GM18520 (cell line): ENCODE measurements around the gene DNAJC5G.

Experiments
- ATAC-seq: cut with Tn5 transposase; IDR thresholded peaks from one replicate; pipeline ENCODE4 v1.9.1; 2021; ENCODE audit not compliant: unreplicated experiment

DNAJC5G gene, protein sequence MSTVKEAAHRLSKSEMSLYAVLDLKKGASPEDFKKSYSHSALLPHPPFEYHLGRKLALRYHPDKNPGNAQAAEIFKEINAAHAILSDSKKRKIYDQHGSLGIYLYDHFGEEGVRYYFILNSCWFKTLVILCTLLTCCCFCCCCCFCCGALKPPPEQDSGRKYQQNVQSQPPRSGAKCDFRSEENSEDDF

DNA sequence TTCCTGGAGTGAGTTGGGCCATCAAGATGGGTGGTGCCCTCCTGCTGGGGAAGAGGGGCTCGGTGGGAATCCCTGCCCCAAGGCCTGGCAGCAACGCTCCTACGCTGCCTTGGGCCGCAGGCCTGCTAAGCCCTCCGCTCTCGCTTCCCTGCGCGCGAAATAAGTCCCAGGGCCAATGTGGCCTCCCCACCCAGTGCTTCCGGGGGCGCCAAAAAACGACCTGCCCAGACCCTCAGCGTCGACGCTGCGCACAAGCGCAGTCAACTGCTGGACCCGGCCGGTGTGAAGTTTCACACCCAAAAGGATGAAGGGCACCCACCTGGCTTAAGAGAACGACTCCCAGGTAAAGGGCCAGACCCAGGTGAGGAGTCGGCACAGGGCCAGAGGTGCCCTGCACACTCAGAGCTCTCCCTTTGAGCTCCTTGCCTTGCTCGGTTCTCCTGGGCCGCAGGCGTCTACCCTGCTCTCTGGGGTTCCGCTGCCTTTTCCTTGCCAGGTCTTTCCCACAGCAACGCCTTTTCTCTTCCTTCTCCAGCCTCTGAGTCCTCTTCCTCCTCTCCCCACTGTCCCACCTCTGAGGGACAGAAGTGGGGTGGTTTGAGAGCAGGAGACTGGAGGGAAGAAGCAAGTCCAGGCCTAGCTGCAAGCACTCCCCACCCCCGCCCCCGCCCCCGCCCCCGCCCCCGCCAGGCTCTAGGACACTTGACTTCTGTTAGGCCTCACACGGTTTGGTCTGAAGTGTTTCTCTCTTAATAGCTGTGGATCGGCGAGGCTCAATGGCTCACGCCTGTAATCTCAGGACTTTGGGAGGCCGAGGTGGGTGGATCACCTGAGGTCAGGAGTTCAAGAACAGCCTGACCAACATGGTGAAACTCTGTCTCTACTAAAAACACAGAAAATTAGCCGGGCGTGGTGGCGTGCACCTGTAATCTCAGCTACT, at the start of gene DNAJC5G:
DNAJC5G (plus strand) TSS at position 223 of the 940 bp plus-strand sequence. CDS start 1,296 bp downstream, outside the sequence.
- ATAC-seq = no peak

DNA sequence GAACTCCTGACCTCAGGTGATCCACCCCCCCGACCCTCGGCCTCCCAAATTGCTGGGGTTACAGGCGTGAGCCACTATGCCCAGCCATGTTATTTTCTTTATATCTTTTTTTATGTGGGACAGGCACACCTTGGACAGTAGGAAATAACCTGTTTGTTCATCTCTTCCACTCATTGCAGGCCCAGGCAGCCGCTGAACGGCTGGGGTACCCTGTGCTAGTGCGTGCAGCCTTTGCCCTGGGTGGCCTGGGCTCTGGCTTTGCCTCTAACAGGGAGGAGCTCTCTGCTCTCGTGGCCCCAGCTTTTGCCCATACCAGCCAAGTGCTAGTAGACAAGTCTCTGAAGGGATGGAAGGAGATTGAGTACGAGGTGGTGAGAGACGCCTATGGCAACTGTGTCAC, 49.7 kb upstream of the DNAJC5G start:
- ATAC-seq = no peak

DNA sequence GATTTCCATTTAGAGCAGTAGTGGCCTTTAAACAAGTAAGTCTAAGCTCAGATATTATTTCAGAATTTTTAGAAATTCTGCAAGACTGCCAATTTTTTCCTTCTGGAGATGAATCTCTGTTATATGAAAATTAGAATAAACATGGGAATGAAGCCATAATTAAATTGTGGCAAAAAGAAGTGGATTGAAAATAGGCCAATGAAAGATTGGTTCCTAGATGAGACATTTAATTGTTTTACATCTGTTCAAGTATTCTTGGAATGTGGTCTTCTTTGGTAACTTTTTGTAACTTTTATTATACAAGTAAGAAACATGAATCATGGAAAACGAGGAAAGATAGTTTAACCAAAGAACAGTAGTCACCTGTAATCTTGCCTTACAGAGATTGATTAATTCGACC, 47.7 kb upstream of the DNAJC5G start:
- ATAC-seq = no peak

DNA sequence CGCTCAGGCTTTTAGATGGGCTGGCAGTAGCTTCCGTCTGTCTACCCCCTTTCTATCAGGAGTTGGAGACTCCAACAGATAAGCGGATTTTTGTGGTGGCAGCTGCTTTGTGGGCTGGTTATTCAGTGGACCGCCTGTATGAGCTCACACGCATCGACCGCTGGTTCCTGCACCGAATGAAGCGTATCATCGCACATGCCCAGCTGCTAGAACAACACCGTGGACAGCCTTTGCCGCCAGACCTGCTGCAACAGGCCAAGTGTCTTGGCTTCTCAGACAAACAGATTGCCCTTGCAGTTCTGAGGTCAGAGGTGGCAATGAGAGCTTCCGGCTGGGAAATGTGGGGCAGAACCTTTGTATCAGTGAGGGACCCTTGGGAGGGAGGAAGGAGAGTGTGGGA, 43.3 kb upstream of the DNAJC5G start:
- no peak for ATAC-seq

DNA sequence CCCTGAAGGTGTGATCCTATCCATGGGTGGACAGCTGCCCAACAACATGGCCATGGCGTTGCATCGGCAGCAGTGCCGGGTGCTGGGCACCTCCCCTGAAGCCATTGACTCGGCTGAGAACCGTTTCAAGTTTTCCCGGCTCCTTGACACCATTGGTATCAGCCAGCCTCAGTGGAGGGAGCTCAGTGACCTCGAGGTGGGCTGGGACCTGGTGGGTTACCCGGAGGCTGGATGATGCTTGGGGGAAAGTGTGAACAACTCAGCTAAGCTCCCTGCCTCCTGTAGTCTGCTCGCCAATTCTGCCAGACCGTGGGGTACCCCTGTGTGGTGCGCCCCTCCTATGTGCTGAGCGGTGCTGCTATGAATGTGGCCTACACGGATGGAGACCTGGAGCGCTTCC, 41.9 kb upstream of the DNAJC5G start:
- ATAC-seq = no peak

DNA sequence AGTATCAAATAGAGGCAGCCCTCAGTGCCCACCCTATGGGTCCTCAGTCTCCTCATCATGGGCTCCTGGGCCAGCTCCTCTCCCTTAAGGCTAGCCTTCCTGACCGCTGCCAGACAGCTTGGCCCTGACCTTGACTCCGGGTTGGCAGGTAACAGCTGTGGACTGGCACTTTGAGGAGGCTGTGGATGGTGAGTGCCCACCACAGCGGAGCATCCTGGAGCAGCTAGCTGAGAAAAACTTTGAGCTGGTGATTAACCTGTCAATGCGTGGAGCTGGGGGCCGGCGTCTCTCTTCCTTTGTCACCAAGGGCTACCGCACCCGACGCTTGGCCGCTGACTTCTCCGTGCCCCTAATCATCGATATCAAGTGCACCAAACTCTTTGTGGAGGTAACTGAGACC, 39.1 kb upstream of the DNAJC5G start:
- no peak for ATAC-seq

DNA sequence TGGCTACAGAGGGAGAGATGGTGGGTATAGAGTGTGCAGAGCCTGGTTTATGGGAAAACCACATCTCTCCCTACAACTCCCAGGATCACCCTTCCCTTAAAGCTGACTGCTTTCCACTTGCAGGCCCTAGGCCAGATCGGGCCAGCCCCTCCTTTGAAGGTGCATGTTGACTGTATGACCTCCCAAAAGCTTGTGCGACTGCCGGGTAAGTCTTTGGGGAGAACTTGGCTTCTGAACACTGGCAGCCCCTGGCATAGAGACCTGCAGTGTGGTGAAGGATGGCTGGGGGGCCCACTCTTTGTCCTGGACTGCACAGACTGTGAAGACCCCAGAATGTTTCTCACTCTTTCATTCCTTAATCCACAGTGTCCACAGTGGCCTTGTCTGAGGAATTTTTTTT, 38.6 kb upstream of the DNAJC5G start:
- ATAC-seq = no peak

DNA sequence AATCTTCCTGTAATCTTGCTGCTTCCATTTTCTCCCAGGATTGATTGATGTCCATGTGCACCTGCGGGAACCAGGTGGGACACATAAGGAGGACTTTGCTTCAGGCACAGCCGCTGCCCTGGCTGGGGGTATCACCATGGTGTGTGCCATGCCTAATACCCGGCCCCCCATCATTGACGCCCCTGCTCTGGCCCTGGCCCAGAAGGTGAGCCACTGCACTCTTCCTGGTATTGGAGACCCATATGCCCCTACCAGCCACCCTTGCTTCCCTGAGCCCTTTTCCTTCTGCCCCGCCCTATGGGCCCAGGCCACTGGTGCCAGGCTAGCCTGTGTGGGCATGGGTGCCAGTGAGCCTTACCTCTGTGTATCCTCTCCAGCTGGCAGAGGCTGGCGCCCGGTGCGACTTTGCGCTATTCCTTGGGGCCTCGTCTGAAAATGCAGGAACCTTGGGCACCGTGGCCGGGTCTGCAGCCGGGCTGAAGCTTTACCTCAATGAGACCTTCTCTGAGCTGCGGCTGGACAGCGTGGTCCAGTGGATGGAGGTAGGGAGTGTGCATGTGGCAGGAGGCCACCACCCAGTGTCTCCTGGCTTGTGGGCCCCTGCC, 37.8 kb upstream of the DNAJC5G start:
- no peak for ATAC-seq

DNA sequence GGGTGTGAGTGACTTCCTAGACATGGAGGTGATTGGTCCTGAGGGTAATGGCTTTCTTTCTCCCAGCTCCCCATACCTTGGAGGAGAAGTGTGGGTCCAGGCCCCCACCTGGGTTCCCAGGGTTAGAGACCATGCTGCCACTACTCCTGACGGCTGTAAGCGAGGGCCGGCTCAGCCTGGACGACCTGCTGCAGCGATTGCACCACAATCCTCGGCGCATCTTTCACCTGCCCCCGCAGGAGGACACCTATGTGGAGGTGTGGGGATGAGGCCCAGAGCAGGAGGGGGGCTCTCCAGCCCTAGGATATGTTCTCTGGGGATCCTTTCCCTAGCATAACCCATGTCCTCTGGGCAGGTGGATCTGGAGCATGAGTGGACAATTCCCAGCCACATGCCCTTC, 36.3 kb upstream of the DNAJC5G start:
- ATAC-seq = no peak

DNA sequence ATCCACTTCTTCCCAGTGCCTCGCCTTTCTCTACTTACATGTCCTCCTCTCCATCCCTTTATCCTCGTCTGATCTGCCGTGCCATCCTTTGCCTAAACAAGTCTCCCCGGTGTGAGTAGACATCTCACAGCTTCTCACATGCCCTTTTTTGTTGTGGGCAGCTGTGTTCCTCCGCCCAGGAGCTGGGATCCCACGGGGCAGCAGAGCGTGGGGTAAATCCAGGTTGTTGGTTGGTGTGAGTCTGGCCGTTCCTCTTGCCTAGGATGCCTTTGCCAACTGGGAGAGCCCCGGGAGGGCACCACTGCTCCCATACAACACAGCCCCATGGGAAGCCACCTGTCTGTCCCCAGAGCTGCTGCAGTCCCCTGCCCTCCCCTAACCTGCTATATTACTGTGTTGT, 34.8 kb upstream of the DNAJC5G start:
- no peak for ATAC-seq

DNA sequence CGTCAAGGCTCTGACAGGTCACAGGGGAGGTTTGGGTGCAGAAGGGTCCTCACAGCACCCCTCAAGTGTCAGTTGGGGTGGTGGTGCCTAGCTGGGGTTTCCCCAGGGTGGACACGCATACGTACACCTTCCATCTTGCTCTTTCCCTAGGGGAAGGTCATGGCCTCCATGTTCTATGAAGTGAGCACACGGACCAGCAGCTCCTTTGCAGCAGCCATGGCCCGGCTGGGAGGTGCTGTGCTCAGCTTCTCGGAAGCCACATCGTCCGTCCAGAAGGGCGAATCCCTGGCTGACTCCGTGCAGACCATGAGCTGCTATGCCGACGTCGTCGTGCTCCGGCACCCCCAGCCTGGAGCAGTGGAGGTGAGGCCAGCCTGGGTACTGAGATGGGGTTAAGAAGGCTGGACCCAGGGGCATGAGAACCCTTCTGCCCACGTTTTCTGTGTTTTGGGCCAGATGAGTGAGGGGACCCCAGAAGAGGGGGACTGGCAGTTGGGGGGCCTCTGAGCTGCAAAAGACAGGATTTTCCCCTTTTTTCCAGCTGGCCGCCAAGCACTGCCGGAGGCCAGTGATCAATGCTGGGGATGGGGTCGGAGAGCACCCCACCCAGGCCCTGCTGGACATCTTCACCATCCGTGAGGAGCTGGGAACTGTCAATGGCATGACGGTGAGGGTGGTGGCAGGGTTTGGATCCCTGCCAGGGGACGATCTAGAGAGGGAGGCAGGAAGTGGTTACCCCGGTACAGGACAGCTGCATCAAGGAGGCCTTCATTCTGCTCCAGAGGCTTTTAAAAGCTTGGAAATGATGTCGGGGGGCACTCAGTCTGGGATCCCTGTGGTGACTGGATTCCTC, 33.2 kb upstream of the DNAJC5G start:
- no peak for ATAC-seq

DNA sequence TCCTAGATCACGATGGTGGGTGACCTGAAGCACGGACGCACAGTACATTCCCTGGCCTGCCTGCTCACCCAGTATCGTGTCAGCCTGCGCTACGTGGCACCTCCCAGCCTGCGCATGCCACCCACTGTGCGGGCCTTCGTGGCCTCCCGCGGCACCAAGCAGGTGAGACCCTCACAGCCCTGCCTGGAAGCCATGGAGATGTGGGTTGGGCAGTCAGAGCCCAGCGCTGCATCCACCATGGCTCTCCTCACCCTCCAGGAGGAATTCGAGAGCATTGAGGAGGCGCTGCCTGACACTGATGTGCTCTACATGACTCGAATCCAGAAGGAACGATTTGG, 32.6 kb upstream of the DNAJC5G start:
- no peak for ATAC-seq

DNA sequence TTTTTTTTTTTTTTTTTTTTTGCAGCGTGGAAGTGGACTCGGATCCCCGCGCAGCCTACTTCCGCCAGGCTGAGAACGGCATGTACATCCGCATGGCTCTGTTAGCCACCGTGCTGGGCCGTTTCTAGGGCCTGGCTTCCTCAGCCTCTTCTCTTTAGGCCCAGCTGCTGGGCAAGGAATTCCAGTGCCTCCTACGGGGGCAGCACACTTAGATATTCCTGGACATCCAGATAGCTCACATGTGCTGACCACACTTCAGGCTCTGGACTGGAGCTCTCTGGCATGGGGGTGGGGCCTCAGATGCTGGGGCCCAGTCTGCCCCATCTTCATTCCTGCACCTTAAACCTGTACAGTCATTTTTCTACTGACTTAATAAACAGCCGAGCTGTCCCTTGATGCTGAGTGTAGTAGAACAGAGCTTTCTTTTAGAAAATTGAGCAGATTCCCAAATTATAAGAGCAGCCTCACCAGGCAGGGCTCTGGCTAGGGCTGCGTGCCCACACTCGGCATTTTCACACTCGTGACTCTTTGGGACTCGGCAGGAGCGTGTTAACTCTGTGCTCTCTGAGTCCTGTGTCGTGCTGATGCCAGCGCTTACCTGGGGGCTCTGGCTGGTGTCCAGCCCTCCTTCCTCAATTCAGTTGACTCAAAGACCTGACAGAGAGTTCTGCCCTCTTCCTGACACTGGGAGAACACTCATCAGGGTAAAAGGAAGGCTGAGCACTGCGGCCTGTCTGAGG, 31.7 kb upstream of the DNAJC5G start:
- ATAC-seq = no peak

DNA sequence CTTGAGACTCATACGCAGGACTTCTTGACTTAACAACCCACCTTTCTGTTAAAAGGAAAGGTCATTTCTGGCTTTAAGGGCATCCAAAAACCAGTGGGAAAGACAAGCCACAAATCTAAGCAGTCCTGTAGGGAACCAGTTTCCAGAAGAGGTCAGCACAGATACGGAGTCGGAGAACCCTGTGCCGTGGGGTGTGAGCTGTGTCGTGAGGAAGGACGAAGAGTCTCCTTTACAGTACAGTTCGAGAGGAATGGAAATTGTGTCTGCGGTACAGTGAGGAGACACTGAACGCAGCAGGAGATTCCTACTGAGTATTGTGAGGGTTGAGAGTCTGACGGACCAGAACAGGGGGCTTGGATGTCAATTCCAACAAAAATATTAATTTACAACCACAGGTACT, 30.1 kb upstream of the DNAJC5G start:
- ATAC-seq = no peak

DNA sequence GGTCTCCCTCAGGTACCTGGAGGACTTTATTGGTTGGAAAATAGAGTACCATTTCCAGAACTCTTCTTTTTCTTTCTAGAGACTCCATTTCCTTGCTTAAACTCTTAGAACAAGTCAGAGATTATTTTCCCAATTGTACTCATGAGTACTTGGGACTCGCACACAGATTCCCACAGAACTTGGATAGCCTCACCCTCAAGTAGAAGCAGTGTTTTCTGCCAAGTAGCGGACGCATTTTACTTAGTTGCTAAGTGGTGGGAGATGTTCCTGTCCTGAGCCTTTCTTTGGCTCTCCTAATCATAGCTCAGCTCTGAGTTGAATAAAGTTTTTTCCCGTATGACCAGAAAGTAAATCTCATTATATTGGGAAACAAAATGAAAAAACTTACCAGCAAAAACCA, 29.6 kb upstream of the DNAJC5G start:
- no peak for ATAC-seq

DNA sequence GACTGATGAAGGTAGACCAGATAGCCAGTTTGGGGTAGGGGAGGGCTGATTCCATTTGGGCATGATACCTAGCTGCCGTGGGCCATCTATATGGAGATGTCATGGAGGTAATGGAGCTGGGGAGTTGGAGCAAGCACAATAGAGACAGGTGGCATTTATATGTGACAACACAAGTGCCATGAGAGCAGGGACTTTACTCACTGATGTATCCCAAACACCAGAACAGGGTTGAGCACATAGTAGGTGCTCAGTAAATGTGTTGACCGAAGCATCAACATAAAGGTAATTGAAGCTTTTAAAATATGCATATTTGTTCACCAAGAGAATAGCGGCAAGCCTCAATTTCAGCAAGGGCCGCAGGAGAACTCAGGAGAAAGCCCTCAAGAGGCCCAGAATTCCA, 27.3 kb upstream of the DNAJC5G start:
- ATAC-seq = no peak

DNA sequence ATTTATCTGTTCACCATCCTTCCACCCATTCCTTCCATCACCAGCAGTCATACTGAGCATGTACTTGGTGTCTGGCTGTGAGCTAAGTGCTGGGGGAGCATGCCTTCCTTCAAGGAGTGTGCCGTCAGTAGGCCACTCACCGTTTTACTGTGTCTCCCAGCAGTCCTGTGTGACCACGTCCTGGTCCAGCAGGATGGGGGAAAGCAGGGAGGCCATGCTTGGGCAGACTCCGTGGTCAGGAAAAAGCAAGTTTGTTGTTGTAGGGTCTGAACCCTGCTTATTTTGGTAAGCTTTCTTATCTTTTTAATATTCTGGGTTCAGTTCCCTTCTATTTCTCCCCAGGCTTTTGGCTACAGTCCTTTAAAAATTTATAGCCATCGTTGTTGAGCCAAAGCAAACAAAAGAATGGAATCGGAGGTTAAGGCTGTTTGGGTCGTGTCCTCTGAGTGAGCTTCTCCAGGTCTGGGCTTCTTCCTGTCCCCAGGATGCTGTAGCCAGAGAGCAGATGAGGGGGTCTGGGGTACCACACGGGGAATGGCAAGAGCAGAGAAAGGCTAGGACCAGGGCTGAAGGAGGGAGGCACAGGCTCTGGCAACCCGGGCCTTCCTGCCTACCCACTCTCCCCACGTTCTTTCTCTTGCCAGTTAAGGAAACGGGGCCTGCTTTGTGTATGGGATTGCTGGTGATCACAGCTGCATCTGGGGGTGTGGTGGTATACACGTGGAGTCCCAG, 25.9 kb upstream of the DNAJC5G start:
- no peak for ATAC-seq

DNA sequence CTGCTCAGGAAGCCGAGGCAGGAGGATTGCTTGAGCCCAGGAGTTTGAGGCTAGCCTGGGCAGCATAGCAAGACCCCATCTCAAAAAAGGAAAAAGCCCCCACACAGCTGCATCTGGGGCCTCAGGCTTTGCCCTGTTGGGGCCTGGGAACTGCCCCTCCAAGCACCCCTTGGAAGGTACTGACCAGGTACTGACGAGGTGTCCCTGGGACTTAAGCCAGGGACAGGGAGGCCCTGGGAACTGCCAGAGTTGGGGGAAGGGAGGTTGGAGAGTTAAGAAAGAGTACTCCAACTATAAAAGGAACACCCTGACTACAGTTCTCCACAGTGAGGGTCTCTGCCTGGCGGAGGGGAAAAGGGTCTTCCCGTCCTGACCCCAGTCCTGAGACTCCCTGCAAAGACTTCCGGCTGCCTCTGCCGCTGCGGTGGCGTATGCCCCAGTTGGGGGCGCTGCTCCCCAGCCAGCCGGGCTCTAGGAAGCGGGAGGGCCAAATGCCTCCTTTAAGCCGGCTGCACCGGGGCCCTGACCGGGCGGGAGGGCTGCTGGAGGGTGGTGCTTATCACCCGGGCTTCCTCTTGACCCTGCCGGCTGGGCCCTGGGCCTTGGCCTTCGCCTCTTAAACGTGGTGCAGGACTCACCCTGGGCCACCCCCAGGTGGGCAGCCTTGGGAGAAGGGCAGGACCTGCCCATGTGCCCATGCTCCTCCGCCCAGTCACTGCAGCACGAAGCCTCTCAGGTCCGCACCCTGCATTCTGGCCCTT, 25.2 kb upstream of the DNAJC5G start:
- ATAC-seq = no peak

DNA sequence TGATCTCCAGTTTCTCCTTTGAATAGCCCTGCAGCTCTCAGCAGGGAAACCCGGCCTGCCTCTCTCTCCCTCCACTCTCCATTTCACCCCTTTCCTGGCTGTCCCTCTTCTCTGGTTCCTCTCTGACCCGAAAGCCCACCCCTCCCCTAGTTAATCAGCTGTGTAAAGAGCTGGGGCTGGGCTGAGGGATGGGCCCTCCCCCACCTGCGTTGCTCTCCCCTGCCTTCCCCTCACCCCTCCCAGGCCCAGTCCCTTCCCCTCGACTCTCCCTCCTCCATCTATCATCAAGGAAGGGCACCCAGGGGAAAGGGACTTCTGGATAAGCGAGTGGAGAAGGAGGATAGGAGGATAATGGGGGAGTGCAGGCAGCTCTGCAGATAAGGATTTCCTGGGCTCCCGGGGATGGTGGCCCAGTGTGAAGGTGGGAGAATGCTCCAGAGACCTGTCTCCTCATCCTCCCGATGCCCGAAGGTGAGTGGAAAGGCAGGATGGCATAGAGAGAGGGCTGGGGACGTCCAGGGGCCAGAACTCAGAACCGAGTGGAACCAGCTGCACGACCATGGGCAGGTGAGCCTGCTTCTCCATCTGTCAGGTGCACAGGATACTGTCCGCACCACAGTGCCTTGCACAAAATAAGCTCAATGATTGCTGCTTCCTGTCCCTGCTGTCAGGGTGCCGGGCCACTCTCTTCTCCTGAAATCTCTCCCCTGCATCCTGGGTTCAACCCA, 24.4 kb upstream of the DNAJC5G start:
- no peak for ATAC-seq
